Muscle layer of duodenum (tissue), 2 donors: Measurements from ENCODE around the gene ZNF790.
A peak's percentile ranks its signal among the peaks of the same experiment; 100 is the strongest.
"Not testable (repeated sequence)": the region's sequence is repeated elsewhere in the genome, so short reads cannot be mapped to it uniquely, and the experiment has no call there.

Source experiments
- H3K27ac ChIP-seq: one replicate; pipeline ENCODE4 v1.7.0; 2013; ENCODE audit warnings: mild to moderate bottlenecking, low read length
- H3K27me3 ChIP-seq: one replicate; pipeline ENCODE4 v1.7.0; 2013; ENCODE audit warnings: low read depth, mild to moderate bottlenecking, control low read depth, low read length
- H3K36me3 ChIP-seq, 2 donors: one replicate each; pipeline ENCODE4 v1.7.0; 2013; ENCODE audit warnings: low read length in 2 of 2, control low read depth in 1 of 2, mild to moderate bottlenecking in 1 of 2; ENCODE audit not compliant: insufficient read depth in 2 of 2, control insufficient read depth in 1 of 2
- H3K4me1 ChIP-seq, 2 donors: one replicate each; pipeline ENCODE4 v1.7.0; 2013; ENCODE audit warnings: low read length in 2 of 2, mild to moderate bottlenecking in 2 of 2, control low read depth in 1 of 2, moderate library complexity in 1 of 2; ENCODE audit not compliant: insufficient read depth in 2 of 2, control insufficient read depth in 1 of 2
- H3K4me3 ChIP-seq, 2 donors: one replicate each; pipeline ENCODE4 v1.7.0; 2013; ENCODE audit warnings: low read length in 2 of 2, low read depth in 1 of 2, mild to moderate bottlenecking in 1 of 2
- H3K9me3 ChIP-seq, 2 donors: one replicate each; pipeline ENCODE4 v1.7.0; 2013; ENCODE audit warnings: low read length in 2 of 2, control low read depth in 1 of 2, mild to moderate bottlenecking in 1 of 2; ENCODE audit not compliant: control insufficient read depth in 1 of 2
- donor health status: healthy.

ZNF790 gene

GRCh38 chr19:36821758-36822157 is 16.4 kb downstream of the ZNF790 start:
- peaks cover 49 to 92% of the 10 kb centered on the region in 2 donors for H3K36me3 ChIP-seq
- peak overlapping the region; percentile 16 to 61 for H3K4me3 ChIP-seq
- no peak overlapping the region for H3K27ac ChIP-seq
- no peaks in the 10 kb centered on the region for H3K27me3 ChIP-seq
- peaks cover 78 to 93% of the 10 kb centered on the region in 2 donors for H3K9me3 ChIP-seq
- H3K4me1 ChIP-seq = no peaks in the 10 kb centered on the region

- peak overlapping the region; percentile 32 to 54 for H3K4me3 ChIP-seq
- no peaks in the 10 kb centered on the region for H3K4me1 ChIP-seq
- H3K36me3 ChIP-seq = peaks cover 36 to 95% of the 10 kb centered on the region in 2 donors
- H3K9me3 ChIP-seq = peaks cover 77 to 93% of the 10 kb centered on the region in 2 donors
- no peak overlapping the region for H3K27ac ChIP-seq
- H3K27me3 ChIP-seq = no peaks in the 10 kb centered on the region
These were observed 19.0 kb downstream of the ZNF790 start for GRCh38 chr19:36819130-36819630.

- H3K27me3 ChIP-seq = no peaks in the 10 kb centered on the region
- peak overlapping the region in 1 of 2 donors; percentile 52 for H3K4me3 ChIP-seq
- H3K4me1 ChIP-seq = no peaks in the 10 kb centered on the region
- H3K27ac ChIP-seq = no peak overlapping the region
- H3K9me3 ChIP-seq = peaks cover 50 to 84% of the 10 kb centered on the region in 2 donors
- H3K36me3 ChIP-seq = peaks cover 18 to 93% of the 10 kb centered on the region in 2 donors
These were observed 31.2 kb downstream of the ZNF790 start for GRCh38 chr19:36807029-36807428.

GRCh38 chr19:36805364-36805763 is 32.8 kb downstream of the ZNF790 start:
- Histone ChIP-seq H3K4me1 (no peaks in the 10 kb centered on the region), H3K36me3 (peaks cover 16 to 91% of the 10 kb centered on the region in 2 donors), H3K27me3 (no peaks in the 10 kb centered on the region), H3K27ac (no peak overlapping the region), H3K9me3 (peaks cover 39 to 68% of the 10 kb centered on the region in 2 donors), H3K4me3 (peak overlapping the region in 1 of 2 donors; percentile 52)

GRCh38 chr19:36797786-36798108 is 40.4 kb downstream of the ZNF790 start:
- Histone ChIP-seq H3K27me3 (no peaks in the 10 kb centered on the region), H3K36me3 (peaks cover 2 to 34% of the 10 kb centered on the region in 2 donors), H3K9me3 (peaks cover 5 to 29% of the 10 kb centered on the region in 2 donors), H3K4me1 (peaks cover 0 to 4% of the 10 kb centered on the region in 2 donors), H3K4me3 (peak overlapping the region; percentile 79 to 95), H3K27ac (peak overlapping the region; percentile 56)

GRCh38 chr19:36796714-36796992 is 41.5 kb downstream of the ZNF790 start:
- H3K4me1 ChIP-seq = peaks cover 0 to 4% of the 10 kb centered on the region in 2 donors
- no peak overlapping the region for H3K27ac ChIP-seq
- H3K27me3 ChIP-seq = no peaks in the 10 kb centered on the region
- peaks cover 0 to 27% of the 10 kb centered on the region in 2 donors for H3K36me3 ChIP-seq
- peak overlapping the region; percentile 79 to 95 for H3K4me3 ChIP-seq
- H3K9me3 ChIP-seq = peaks cover 4 to 34% of the 10 kb centered on the region in 2 donors

- H3K36me3 ChIP-seq, H3K4me1 ChIP-seq, H3K27me3 ChIP-seq, H3K27ac ChIP-seq: not testable (repeated sequence)
- H3K9me3 ChIP-seq = peaks cover 3 to 37% of the 10 kb centered on the region in 2 donors
- peak overlapping the region in 1 of 2 donors; percentile 35 for H3K4me3 ChIP-seq
These were observed 46.6 kb downstream of the ZNF790 start for GRCh38 chr19:36791420-36792141.

- Histone ChIP-seq H3K4me3 (peak overlapping the region in 1 of 2 donors; percentile 59), H3K27ac (no peak overlapping the region), H3K4me1 (peaks cover 0 to 15% of the 10 kb centered on the region in 2 donors), H3K27me3 (no peaks in the 10 kb centered on the region), H3K9me3 (peaks cover 0 to 12% of the 10 kb centered on the region in 2 donors), H3K36me3 (no peaks in the 10 kb centered on the region)
These were observed 62.4 kb downstream of the ZNF790 start for GRCh38 chr19:36775768-36776167.

- Histone ChIP-seq H3K27me3 (no peaks in the 10 kb centered on the region), H3K4me1 (peaks cover 0 to 15% of the 10 kb centered on the region in 2 donors), H3K9me3 (peaks cover 0 to 18% of the 10 kb centered on the region in 2 donors), H3K36me3 (no peaks in the 10 kb centered on the region), H3K4me3 (peak overlapping the region; percentile 91 to 97), H3K27ac (peak overlapping the region; percentile 84)
These were observed 65.0 kb downstream of the ZNF790 start for GRCh38 chr19:36773223-36773579.

GRCh38 chr19:36772311-36773222 is 65.6 kb downstream of the ZNF790 start, which contains the start of gene ZNF850:
Gene ZNF850, minus strand, starts transcription at chr19:36772807. Its CDS starts 10,201 bp downstream, at chr19:36762606.
- Histone ChIP-seq H3K27ac (peak within 1 kb of the TSS; percentile 84), H3K27me3 (no peaks in the 10 kb centered on the region), H3K9me3 (peaks cover 0 to 18% of the 10 kb centered on the region in 2 donors), H3K4me1 (peaks cover 0 to 15% of the 10 kb centered on the region in 2 donors), H3K36me3 (no peaks in the 10 kb centered on the region), H3K4me3 (peak within 1 kb of the TSS; percentile 91 to 97)
